Stimulated activated CD8-positive, alpha-beta memory T cell treated with anti-CD3 and anti-CD28 coated beads, Interleukin-2, amount 100 ng/mL, for 48 hours (primary cell): ENCODE results near the gene TOMT.

ENCODE experiments used
- DNase-seq, 2 donors: peaks; one replicate each; pipeline ENCODE4 v3.0.0-alpha.2; 2020; ENCODE audit warnings: low read depth in 2 of 2

Gene TOMT

GRCh38 chr11:72088076-72088808 lies 17.5 kb upstream of the TOMT start:
- no peak for DNase-seq

GRCh38 chr11:72091292-72091691 lies 14.4 kb upstream of the TOMT start:
- DNase-seq, result peak in 1 of 2 donors; percentile 38

GRCh38 chr11:72098741-72099140 lies 7.0 kb upstream of the TOMT start:
- DNase-seq, result no peak

GRCh38 chr11:72100009-72100408 lies 5.7 kb upstream of the TOMT start:
- DNase-seq, result no peak

GRCh38 chr11:72100462-72100861 lies 5.3 kb upstream of the TOMT start:
- DNase-seq, result no peak

- DNase-seq, result no peak
These were observed 3.6 kb upstream of the TOMT start for GRCh38 chr11:72102162-72102561.

GRCh38 chr11:72102631-72102945 lies 3.1 kb upstream of the TOMT start:
- DNase-seq, result no peak

GRCh38 chr11:72102946-72103753 lies 2.6 kb upstream of the TOMT start, which contains the start of gene LAMTOR1:
Gene LAMTOR1 (minus strand): TSS chr11:72103297. CDS start chr11:72103224, 73 bp downstream.
- DNase-seq, result peak; percentile 94 to 98

GRCh38 chr11:72103754-72104167 lies 2.0 kb upstream of the TOMT start:
- DNase-seq, result no peak

GRCh38 chr11:72111300-72112142 lies 5.8 kb downstream of the TOMT start:
- no peak for DNase-seq

GRCh38 chr11:72112143-72112977 lies 6.6 kb downstream of the TOMT start, which contains the start of gene ANAPC15:
Gene ANAPC15 (minus strand): TSS chr11:72112695. CDS start chr11:72111276, 1,419 bp downstream.
- DNase-seq, result peak; percentile 91 to 99

GRCh38 chr11:72112978-72113808 lies 7.5 kb downstream of the TOMT start:
- no peak for DNase-seq

- no peak for DNase-seq
These were observed 8.8 kb downstream of the TOMT start for GRCh38 chr11:72114570-72114969.

GRCh38 chr11:72116019-72116755 lies 10.5 kb downstream of the TOMT start:
- DNase-seq, result no peak

GRCh38 chr11:72119198-72119597 lies 13.5 kb downstream of the TOMT start:
- no peak for DNase-seq

- DNase-seq, result no peak
These were observed 15.2 kb downstream of the TOMT start for GRCh38 chr11:72120930-72121329.

GRCh38 chr11:72122607-72123006 lies 16.9 kb downstream of the TOMT start:
- no peak for DNase-seq

- no peak for DNase-seq
These were observed 17.5 kb downstream of the TOMT start for GRCh38 chr11:72123117-72123653.

GRCh38 chr11:72124046-72124445 lies 18.3 kb downstream of the TOMT start:
- DNase-seq, result no peak
